Sigmoid colon (tissue), 4 donors: ENCODE data around the gene KCNK13.

Experiments used
- CTCF ChIP-seq, 4 experiments: fragments of 450-650 bp in 3 of 4; fragments of 200-600 bp in 1 of 4; IDR thresholded peaks; one replicate each; pipeline ENCODE4 v1.5.1; 2016 to 2019; ENCODE audit warnings: antibody characterized with exemption in 4 of 4, mild to moderate bottlenecking in 3 of 4, moderate library complexity in 2 of 4
- EP300 ChIP-seq, 4 donors: sonication (generic); formaldehyde crosslinking; IDR thresholded peaks; one replicate each; pipeline ENCODE4 v1.6.1; 2017; ENCODE audit warnings: antibody characterized with exemption in 4 of 4
- POLR2A ChIP-seq, 2 donors: fragments of 450-650 bp; IDR thresholded peaks; one replicate each; pipeline ENCODE4 v1.6.1; 2016; ENCODE audit warnings: antibody characterized with exemption in 2 of 2, mild to moderate bottlenecking in 2 of 2, moderate library complexity in 2 of 2

- TF ChIP-seq CTCF (IDR thresholded peaks at IDR 0.05) (no peak), POLR2A (IDR thresholded peaks at IDR 0.05) (no peak), EP300 (IDR thresholded peaks at IDR 0.05) (no peak)
Measured at GRCh38 chr14:90161129-90161528, 99.3 kb downstream of the KCNK13 start.
